Fibroblast of villous mesenchyme (primary cell): Measurements from ENCODE around the gene DEDD. TPM values are rescaled to one million over a fixed set of nuclear protein-coding genes. Genes with fewer than 3 reads are reported as not detected.

Experiments
- DNase-seq: peaks from one replicate; pipeline ENCODE4 v3.0.0-alpha.2; 2010; ENCODE audit warnings: low read depth
- H3K4me3 ChIP-seq: 2 replicates; pipeline ENCODE4 v1.5.1; 2011; ENCODE audit warnings: low read depth, mild to moderate bottlenecking, low read length
- CTCF ChIP-seq: IDR thresholded peaks from 2 replicates; pipeline ENCODE4 v1.5.1; 2012; ENCODE audit warnings: low read depth, mild to moderate bottlenecking, low read length; ENCODE audit not compliant: insufficient read depth
- total RNA-seq: library from RNA; depleted of rRNA; stranded (reverse); fragments of >200 nt; gene quantifications from 2 replicates; pipeline ENCODE4 v1.2.3, GENCODE V29; 2012

Gene DEDD
- total RNA-seq, 1 donor, result 27.6 TPM

DNA sequence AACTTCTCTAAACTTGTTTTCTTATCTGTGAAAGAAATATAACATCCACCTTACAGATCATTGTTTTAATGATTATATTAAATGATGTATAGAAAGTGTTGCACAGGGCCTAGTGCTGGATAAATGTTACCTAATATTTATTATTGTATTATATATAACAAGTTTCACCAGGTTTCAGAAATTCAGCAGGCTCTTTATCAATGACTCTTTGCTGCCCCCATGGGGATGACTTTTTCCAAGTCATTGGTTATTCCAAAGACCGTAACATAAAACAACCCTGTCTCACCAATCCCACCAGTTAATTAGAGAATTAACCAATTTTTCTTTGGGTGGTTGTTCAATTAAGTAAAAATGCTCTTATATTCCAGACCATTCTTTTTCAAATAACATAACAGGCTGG, 7.3 kb upstream of the DEDD start:
- peak; percentile 62 for TF ChIP-seq CTCF
- DNase-seq, result peak; percentile 71
- no peak overlapping the region for H3K4me3 ChIP-seq

GRCh38 chr1:161138431-161138830, 6.0 kb upstream of the DEDD start:
- no peak overlapping the region for H3K4me3 ChIP-seq
- no peak for DNase-seq
- TF ChIP-seq CTCF, result no peak

- H3K4me3 ChIP-seq, result no peak overlapping the region
- DNase-seq, result peak; percentile 6
- TF ChIP-seq CTCF, result no peak
Observed at GRCh38 chr1:161137881-161138280, 5.4 kb upstream of the DEDD start.

- TF ChIP-seq CTCF, result no peak
- DNase-seq, result no peak
- H3K4me3 ChIP-seq, result peak overlapping the region; percentile 88
Observed at GRCh38 chr1:161133220-161133740, 813 bp upstream of the DEDD start.

GRCh38 chr1:161131523-161132409, 701 bp downstream of the DEDD start:
- peak overlapping the region; percentile 88 for H3K4me3 ChIP-seq
- no peak for TF ChIP-seq CTCF
- DNase-seq, result peak; percentile 39

DNA sequence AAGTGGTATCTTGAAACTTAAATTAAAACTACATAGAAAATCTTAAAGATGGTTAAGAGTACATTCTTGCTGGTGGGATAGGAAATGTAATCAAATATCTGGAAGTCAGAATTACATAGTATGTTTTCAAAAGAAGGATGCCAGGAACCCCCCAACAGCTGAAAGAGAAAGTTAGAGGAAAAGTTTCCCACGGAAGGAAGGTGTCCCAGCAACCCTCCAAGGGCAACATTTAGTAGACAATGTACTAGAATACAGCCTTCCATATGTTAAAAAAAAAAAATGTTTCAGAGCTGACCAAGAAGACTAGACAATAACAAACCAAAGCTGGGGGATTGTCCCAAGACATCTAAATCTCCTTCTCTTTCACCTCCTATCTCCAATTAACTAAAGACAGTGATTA, 2.2 kb downstream of the DEDD start:
- H3K4me3 ChIP-seq, result no peak overlapping the region
- TF ChIP-seq CTCF, result no peak
- no peak for DNase-seq
